PFSK-1 (cell line): ENCODE results near the gene ERC1. TPM values are rescaled to one million over a fixed set of nuclear protein-coding genes. Genes with fewer than 3 reads are reported as not detected.

Source experiments
- FOXP2 ChIP-seq: optimal IDR thresholded peaks from 2 replicates; pipeline ENCODE3; 2011; ENCODE audit warnings: borderline replicate concordance, control low read depth, inconsistent platforms; ENCODE audit not compliant: insufficient read depth; ENCODE audit errors: extremely low read length, extremely low read depth
- POLR2AphosphoS5 ChIP-seq: IDR thresholded peaks from 2 replicates; pipeline ENCODE4 v1.6.1; 2012; ENCODE audit warnings: low read depth, mild to moderate bottlenecking, control low read depth, low read length, moderate library complexity
- SIN3A ChIP-seq: IDR thresholded peaks from 2 replicates; pipeline ENCODE4 v1.6.1; 2012; ENCODE audit warnings: mild to moderate bottlenecking, low read length, moderate library complexity, borderline replicate concordance; ENCODE audit not compliant: insufficient read depth
- TAF1 ChIP-seq: IDR thresholded peaks from 2 replicates; pipeline ENCODE4 v1.6.1; 2012; ENCODE audit warnings: low read length, control low read depth, borderline replicate concordance; ENCODE audit not compliant: insufficient read depth
- polyA plus RNA-seq: library from polyadenylated mRNA; unstranded; fragments of >200 nt; gene quantifications from one replicate; pipeline ENCODE4 v1.2.1, GENCODE V29; 2012; ENCODE audit warnings: low read depth, missing spikeins; ENCODE audit not compliant: insufficient read length
- TF ChIP-seq, protein P1 (sequence below), 2 experiments: IDR thresholded peaks; 2 replicates each; pipeline versions ENCODE4 v1.6.1 to v1.8.0; 2011 to 2012; ENCODE audit warnings: low read depth in 2 of 2, low read length in 2 of 2, control low read depth in 1 of 2, inconsistent platforms in 1 of 2, mild to moderate bottlenecking in 1 of 2, moderate library complexity in 1 of 2; ENCODE audit not compliant: insufficient read depth in 1 of 2

ERC1 gene
- polyA plus RNA-seq: 12.0 TPM

DNA sequence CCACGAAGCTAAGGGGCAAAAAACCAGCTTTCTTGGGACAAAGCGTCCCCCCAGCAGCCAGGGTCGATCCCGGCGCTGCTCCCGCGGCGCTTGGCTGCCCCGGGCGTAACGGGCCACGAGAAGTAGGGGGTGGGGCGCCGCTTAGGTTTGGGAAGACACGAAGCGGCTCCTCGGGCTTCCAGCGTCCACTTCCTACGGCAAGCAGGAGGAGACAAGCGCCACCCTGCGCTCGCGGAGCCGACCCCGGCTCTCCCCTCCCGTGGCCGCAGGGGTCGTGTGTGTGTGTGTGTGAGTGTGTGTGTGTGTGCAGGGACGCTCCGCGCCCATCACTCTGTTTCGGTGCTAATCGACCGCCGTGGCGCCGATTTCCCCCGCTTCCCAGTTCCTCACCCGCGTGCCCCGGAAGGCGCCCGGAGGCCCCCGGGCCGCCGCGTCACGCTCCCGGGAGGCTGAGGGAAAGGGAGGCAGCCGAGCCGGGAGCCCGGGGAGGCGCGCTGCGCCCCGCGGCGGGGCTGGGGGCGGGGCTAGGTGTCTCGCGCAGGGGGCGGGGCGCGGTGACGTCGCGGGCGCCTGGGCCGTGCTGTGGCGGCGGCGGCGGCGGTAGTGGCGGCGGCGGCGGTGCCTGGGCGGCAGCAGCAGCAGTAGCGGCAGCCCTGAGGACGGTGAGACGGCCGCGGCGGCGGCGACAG, at the start of gene ERC1:
Gene ERC1, plus strand, starts transcription at position 563 of the 689 bp plus-strand sequence. CDS start 36,681 bp downstream, outside the sequence.
- TF ChIP-seq SIN3A (no peak), POLR2AphosphoS5 (peak; percentile 63), TAF1 (peak; percentile 23; the same call in 1 of the 2 replicates), FOXP2 (peak; percentile 70)
- TF ChIP-seq, protein P1, sequence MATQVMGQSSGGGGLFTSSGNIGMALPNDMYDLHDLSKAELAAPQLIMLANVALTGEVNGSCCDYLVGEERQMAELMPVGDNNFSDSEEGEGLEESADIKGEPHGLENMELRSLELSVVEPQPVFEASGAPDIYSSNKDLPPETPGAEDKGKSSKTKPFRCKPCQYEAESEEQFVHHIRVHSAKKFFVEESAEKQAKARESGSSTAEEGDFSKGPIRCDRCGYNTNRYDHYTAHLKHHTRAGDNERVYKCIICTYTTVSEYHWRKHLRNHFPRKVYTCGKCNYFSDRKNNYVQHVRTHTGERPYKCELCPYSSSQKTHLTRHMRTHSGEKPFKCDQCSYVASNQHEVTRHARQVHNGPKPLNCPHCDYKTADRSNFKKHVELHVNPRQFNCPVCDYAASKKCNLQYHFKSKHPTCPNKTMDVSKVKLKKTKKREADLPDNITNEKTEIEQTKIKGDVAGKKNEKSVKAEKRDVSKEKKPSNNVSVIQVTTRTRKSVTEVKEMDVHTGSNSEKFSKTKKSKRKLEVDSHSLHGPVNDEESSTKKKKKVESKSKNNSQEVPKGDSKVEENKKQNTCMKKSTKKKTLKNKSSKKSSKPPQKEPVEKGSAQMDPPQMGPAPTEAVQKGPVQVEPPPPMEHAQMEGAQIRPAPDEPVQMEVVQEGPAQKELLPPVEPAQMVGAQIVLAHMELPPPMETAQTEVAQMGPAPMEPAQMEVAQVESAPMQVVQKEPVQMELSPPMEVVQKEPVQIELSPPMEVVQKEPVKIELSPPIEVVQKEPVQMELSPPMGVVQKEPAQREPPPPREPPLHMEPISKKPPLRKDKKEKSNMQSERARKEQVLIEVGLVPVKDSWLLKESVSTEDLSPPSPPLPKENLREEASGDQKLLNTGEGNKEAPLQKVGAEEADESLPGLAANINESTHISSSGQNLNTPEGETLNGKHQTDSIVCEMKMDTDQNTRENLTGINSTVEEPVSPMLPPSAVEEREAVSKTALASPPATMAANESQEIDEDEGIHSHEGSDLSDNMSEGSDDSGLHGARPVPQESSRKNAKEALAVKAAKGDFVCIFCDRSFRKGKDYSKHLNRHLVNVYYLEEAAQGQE (IDR thresholded peaks at IDR 0.05; ENCODE audit: insufficient read depth in 1 of 2, low read depth in 2 of 2, low read length in 2 of 2): 0 out of 4 replicates have a peak, but pooled peaks of 1 of the 2 experiments have one; percentile 9

DNA sequence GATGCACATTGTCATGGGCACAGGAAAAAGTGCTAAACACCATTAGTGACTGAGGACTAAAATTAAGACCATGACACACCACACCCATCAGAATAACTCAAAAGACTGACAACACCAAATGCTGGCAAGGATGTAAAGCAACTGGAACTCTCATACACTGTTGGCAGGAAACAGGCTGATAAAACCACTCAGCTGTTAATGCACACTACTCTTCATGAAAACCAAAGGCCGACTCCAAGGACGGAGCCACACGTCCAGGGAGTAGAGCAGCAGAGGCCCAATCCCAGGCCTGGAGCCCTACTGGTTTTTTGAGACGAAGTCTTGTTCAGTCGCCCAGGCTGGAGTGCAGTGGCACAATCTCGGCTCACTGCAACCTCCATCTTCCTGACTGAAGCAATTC, 48.0 kb upstream of the ERC1 start:
- TF ChIP-seq TAF1: no peak
- TF ChIP-seq POLR2AphosphoS5: no peak
- TF ChIP-seq, protein P1 (IDR thresholded peaks at IDR 0.05; ENCODE audit: insufficient read depth in 1 of 2, low read depth in 2 of 2, low read length in 2 of 2): no peak
- TF ChIP-seq SIN3A: no peak
- no peak for TF ChIP-seq FOXP2

DNA sequence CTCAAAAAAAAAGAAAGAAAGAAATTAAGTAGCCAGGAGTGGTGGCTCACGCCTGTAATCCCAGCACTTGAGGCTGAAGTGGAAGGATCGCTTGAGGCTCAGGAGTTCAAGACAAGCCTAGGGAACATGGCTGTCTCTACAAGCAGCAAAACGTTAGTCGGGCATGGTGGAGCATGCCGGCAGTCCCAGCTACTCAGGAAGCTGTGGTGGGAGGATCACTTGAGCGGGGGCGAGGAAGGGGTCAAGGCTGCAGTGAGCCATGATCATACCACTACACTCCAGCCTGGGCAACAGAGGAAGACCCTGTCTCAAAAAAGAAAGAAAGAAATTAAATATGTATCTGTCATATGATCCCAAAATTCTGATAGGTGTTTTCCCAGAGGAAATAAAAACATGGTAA, 46.8 kb upstream of the ERC1 start:
- TF ChIP-seq TAF1: no peak
- TF ChIP-seq, protein P1 (IDR thresholded peaks at IDR 0.05; ENCODE audit: insufficient read depth in 1 of 2, low read depth in 2 of 2, low read length in 2 of 2): no peak
- TF ChIP-seq SIN3A: no peak
- no peak for TF ChIP-seq FOXP2
- no peak for TF ChIP-seq POLR2AphosphoS5

DNA sequence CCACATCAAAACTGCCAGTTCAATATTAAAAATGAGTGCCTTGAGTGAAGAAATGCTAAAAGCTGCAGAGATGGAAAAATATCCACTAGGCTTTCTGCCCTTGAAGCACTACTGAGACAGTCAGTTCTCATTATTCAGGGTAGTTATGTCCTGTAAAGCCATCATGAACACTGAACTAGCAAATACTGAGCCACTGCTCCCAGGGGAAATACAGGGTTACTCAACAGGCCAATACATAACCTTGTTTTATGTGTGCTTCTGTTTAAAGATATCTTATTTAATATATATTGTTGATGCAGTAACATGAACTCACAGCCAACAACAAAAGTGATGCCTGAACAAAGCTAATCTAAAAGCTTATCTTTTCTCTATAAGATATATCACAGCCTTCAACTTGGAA, 44.8 kb upstream of the ERC1 start:
- TF ChIP-seq TAF1: no peak
- TF ChIP-seq, protein P1 (IDR thresholded peaks at IDR 0.05; ENCODE audit: insufficient read depth in 1 of 2, low read depth in 2 of 2, low read length in 2 of 2): no peak
- no peak for TF ChIP-seq POLR2AphosphoS5
- TF ChIP-seq FOXP2: no peak
- TF ChIP-seq SIN3A: no peak
